NK-92 (cell line): ENCODE measurements around the gene ACTG1.

Source experiments
- DNase-seq: peaks from one replicate; lab custom pipeline; 2025; ENCODE audit not compliant: unreplicated experiment; lab: John Stamatoyannopoulos, UW

Gene ACTG1

DNA sequence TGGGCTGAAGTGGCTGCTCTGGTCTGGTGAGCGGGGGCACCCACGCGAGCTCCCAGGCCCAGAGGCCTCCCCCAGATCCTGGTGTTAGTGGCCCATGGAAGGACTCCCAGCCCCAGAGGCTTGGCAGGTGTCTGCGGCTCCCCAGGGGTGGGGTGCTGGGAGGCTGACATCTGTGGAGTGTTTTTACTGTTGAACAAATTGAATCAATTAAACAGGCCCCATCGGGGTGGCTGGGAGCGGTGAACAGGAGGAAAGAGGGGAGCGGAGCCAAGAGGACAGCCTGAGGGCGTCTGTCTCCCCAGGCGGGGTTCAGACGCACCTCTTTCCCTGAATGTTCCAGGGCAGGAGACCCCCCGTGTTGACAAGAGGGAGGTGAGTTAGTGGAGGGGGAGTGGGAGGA is 29.9 kb downstream of the ACTG1 start:
- no peak for DNase-seq

DNA sequence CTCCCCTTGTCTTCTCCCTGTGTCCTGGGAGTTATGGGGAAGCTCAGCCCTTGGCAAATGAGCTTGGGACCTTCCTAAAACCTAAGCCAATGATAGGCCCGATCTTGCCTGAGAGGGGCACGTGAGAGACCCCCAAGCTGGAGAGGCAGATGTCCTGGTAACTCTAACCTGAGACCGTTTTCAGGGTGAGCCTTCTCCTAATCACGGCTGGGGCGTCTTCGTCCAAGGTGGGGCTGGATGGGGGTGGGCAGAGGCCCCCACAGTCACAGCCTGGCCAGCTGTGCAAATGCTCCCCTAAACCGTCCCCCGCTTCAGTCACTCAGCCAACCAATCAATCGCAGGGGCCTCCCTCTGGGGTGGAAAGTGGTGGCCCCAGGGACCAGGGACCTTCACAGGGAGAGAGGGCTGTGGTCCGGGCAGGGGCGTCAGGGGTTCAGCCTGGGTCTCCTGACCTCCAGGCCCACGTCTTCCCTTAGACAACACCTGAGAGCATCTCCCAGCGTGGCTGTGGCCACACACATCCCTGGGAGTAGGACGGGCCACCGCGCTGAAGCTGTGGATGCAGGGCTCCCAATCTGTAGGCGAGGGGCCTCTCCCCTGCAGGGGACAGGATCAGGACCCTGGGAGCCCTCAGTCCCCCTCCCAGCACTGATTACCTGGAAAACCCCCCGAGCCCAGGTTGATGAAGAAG is 30.6 kb downstream of the ACTG1 start:
- DNase-seq: no peak

- DNase-seq: no peak
Observed at GRCh38 chr17:81481073-81481799, 31.4 kb downstream of the ACTG1 start.

DNA sequence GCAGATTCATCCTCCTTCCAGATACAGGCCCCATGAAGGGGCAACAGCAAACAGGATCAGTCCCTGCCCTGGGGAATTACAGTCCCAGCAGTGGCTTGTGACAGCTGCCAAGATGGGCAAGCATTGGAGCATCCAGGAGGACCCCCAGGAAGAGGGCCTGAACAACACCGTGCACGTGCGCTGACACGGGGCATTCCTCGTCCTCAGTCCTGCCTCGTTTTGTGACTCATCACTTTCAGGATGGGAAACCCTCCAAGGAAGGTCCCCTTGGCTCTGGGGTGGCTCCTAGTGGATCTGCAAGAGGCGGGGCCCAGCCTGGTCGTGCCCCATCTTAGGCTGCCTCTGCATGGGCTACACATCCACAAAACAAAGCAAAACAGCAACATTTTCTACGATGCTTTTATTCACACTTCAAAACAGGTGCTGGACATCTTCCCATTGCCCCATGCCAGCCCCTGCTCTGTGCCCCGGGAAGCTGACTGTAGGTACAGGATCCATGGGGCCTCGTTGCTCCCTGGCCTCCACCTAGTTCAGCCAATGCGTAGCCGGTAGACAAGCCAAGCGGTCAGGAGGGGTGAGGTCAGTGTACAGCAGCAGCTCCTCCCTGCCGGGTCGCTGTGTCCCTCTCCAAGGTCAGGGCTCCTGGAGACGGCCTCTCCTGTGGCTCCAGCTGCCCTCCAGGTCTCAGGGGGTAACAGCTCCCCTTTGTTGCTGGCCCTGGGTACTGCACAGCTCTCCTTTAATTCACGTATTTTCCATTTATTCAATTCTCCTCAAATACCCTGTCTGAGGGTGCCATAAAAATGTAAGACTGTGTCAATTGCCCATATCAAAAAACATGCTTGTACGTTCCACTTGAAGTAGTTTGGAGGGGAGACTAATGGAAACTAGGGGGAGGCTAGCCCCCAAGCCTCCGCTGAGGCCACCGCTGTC is 32.2 kb downstream of the ACTG1 start:
- DNase-seq: no peak

DNA sequence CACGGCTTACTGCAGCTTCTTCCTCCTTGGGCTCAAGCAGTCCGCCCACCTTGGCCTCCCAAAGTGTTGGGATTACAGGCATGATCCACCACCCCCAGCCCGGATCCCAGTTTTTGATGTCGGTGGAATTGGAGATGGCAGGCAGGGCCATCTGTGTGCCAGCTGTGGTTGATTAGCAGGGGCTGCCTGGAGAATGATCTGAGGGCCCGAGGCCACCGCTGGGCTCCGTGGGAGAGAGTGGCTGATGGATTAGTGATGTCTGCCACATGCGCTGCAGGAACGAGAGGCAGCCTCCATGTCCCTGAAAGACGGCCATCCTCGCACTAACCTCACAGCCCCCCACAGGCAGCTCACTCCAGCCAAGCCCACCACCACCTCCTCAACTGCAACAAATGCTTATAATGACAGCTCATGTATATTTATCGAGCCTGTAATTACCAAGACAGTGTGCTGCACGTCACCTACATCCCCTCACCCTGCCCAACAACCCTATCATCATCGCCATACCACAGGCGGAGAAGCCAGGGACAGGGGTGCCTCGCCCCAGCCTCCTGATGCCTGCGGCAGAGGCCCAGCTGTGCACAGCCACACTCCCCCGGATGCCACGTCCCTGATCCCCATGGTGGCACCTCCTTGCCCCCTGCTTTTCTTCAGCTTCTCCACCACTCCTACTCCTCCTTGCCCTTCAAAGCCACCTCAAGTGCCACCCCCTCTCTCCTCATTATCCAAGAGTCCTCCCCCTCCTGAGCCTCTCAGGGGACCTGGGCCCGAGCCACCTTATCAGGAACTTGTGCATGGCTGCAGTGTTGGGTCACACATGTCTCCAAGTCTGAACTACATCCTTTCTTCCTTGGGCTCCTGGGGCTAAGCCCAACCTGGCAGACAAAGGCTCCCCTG is 33.2 kb downstream of the ACTG1 start:
- no peak for DNase-seq

- DNase-seq: no peak
Observed at GRCh38 chr17:81478119-81478518, 34.5 kb downstream of the ACTG1 start.

DNA sequence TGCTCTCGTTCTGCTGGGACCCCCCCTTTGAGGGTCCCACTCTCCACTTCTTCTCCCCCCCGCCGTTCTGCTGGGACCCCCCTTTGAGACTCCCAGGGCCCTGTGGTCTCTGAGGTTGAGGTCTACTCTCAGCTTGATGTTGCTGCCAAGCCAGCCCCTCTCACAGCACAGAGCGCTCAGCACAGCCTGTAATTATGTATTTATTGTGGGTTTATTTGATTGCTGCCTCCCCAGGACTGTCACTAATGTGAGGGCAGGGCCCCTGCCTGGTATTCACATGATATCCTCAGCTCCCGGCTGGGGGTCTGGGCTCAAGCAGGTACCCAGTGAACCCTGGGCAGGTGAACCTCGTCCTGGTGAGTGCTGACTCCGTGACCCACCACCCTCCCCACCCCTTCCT is 35.4 kb downstream of the ACTG1 start:
- DNase-seq: no peak

DNA sequence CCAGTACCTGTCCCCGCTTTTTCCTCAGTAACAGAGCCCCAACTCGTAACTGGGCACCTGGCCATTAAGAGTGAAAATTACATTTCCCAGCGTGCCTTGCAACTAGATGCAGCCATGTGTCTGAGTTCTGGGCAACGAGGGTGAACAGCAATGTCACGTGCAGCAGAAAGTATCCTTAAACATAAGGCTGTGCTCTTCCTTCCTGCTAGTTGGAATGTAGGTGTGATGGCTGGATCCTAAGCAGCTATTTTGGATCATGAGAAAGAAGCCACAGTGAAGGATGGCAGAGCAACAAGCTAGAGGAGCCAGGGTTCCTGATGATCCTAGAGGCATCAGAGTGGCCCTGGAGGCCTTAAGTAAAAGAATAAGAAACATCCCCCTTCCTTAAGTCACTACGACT is 36.0 kb downstream of the ACTG1 start:
- DNase-seq: no peak

- no peak for DNase-seq
Observed at GRCh38 chr17:81476097-81476496, 36.5 kb downstream of the ACTG1 start.

- DNase-seq: no peak
Observed at GRCh38 chr17:81474958-81475357, 37.6 kb downstream of the ACTG1 start.

GRCh38 chr17:81473019-81473418 is 39.6 kb downstream of the ACTG1 start:
- DNase-seq: no peak

- DNase-seq: no peak
Observed at GRCh38 chr17:81471818-81472456, 40.7 kb downstream of the ACTG1 start.

- no peak for DNase-seq
Observed at GRCh38 chr17:81470944-81471817, 41.4 kb downstream of the ACTG1 start.

GRCh38 chr17:81470270-81470943 is 42.2 kb downstream of the ACTG1 start:
- DNase-seq: no peak

DNA sequence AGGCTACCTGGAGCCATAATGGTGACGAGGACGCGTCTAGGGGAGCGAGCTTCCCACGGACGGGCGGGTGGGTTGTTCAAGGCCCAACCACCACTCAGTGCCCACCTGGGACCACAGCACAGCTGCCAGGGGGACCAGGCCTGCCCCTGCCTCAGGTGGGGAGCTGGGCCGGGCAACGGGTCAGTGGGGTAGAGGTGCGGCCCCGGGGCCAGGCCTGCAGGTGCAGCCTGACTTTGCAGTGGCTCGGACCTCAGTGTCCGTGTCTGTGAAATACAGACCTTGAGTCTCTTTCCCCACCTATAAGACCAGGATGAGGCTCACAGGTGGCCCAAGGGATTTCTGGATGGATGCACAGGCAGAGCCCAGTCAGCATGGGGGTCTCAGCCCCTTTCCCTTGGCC is 43.3 kb downstream of the ACTG1 start:
- DNase-seq: no peak

GRCh38 chr17:81468770-81469121 is 43.9 kb downstream of the ACTG1 start:
- DNase-seq: no peak

DNA sequence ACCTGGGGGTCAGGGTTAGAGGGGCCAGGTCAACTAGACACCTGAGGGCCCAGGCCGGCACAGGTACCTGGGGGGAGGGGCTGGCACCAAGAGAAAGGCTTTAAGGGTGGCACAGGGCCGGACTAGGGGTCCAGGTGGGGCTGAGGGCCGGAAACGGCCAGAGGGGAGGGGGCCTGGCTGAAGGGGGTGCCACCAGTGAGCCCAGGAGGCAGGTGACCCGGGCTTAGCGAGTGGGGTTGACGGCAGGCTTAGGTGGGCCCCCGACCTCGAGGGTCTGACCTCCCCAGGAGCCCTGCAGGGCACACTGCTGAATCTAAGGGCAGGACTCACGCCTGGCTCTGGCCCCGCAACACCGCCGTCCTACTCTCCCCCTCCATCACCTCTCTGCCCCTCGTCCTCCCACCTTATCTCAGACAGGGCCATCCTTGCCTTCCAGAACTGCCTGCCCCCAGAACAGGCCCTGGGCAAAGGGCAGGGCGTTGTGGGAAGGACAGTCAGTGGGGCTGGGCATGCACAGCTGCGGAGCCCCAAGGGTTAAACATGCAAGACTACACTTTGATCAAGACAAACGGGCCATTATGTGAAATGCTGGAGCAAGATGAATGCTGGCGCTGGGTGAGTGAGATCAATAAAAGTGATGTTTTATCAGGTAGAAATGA is 44.4 kb downstream of the ACTG1 start:
- DNase-seq: no peak
